Frontal cortex (tissue), 4 donors: Measurements from ENCODE around the gene NLGN4X. TPM values are rescaled to one million over a fixed set of nuclear protein-coding genes. Genes with fewer than 3 reads are reported as not detected.

Experiments used
- DNase-seq, 2 donors: peaks; one replicate each; pipeline ENCODE4 v3.0.0; 2012; ENCODE audit warnings: low spot score in 2 of 2
- FAIRE-seq: peaks from 2 replicates; lab custom pipeline; 2012; peaks lifted over from hg19 to GRCh38; lab: Jason Lieb, UNC
- total RNA-seq: library from RNA; depleted of rRNA; stranded (reverse); fragments of >200 nt; gene quantifications from one replicate; pipeline ENCODE4 v1.2.3, GENCODE V29; 2014
- donor health status: control.
- donor health status: control.
- donor health status: control.

Gene NLGN4X
- total RNA-seq, result 40.8 TPM

- FAIRE-seq (no peak), DNase-seq (peak in 1 of 2 donors; percentile 8)
Observed at GRCh38 chrX:6228720-6229119, at the start of gene NLGN4X. Gene NLGN4X (minus strand): TSS chrX:6228867. CDS start chrX:6151466, 77,401 bp downstream.

GRCh38 chrX:6266041-6266440 lies 37.4 kb upstream of the NLGN4X start:
- no peak for FAIRE-seq
- no peak for DNase-seq

GRCh38 chrX:6262959-6263358 lies 34.3 kb upstream of the NLGN4X start:
- no peak for FAIRE-seq
- DNase-seq, result no peak

GRCh38 chrX:6257025-6257424 lies 28.4 kb upstream of the NLGN4X start:
- DNase-seq, result no peak
- no peak for FAIRE-seq

- DNase-seq (no peak), FAIRE-seq (no peak)
Observed at GRCh38 chrX:6244666-6245065, 16.0 kb upstream of the NLGN4X start.

GRCh38 chrX:6238576-6238975 lies 9.9 kb upstream of the NLGN4X start:
- no peak for FAIRE-seq
- no peak for DNase-seq

GRCh38 chrX:6227935-6228334 lies 732 bp downstream of the NLGN4X start:
- DNase-seq (no peak), FAIRE-seq (no peak)

GRCh38 chrX:6227453-6227835 lies 1.2 kb downstream of the NLGN4X start:
- no peak for FAIRE-seq
- no peak for DNase-seq

- DNase-seq (no peak), FAIRE-seq (no peak)
Observed at GRCh38 chrX:6226596-6227452, 1.8 kb downstream of the NLGN4X start.

- DNase-seq (peak in 1 of 2 donors; percentile 6), FAIRE-seq (no peak)
Observed at GRCh38 chrX:6225911-6226595, 2.6 kb downstream of the NLGN4X start.

- DNase-seq, result no peak
- FAIRE-seq, result no peak
Observed at GRCh38 chrX:6225288-6225910, 3.3 kb downstream of the NLGN4X start.

- FAIRE-seq, result no peak
- no peak for DNase-seq
Observed at GRCh38 chrX:6223516-6223915, 5.2 kb downstream of the NLGN4X start.

GRCh38 chrX:6210230-6210629 lies 18.4 kb downstream of the NLGN4X start:
- FAIRE-seq, result no peak

GRCh38 chrX:6203462-6204215 lies 25.0 kb downstream of the NLGN4X start:
- no peak for DNase-seq
- no peak for FAIRE-seq

More at GRCh38 chrX:6210230-6210629, 18.4 kb downstream of the NLGN4X start:
- DNase-seq, result no peak

- FAIRE-seq, result no peak
- DNase-seq, result no peak
Observed at GRCh38 chrX:6199486-6199885, 29.2 kb downstream of the NLGN4X start.

- DNase-seq (no peak), FAIRE-seq (no peak)
Observed at GRCh38 chrX:6187256-6187655, 41.4 kb downstream of the NLGN4X start.

GRCh38 chrX:6184900-6185515 lies 43.7 kb downstream of the NLGN4X start:
- FAIRE-seq, result no peak
- no peak for DNase-seq

GRCh38 chrX:6175914-6176313 lies 52.8 kb downstream of the NLGN4X start:
- FAIRE-seq (no peak), DNase-seq (no peak)

- DNase-seq, result no peak
- FAIRE-seq, result no peak
Observed at GRCh38 chrX:6170424-6170823, 58.2 kb downstream of the NLGN4X start.

GRCh38 chrX:6169407-6169806 lies 59.3 kb downstream of the NLGN4X start:
- DNase-seq (no peak), FAIRE-seq (no peak)
